LHCN-M2 (cell line): ENCODE data around the gene STAB1. TPM values are rescaled to one million over a fixed set of nuclear protein-coding genes. Genes with fewer than 3 reads are reported as not detected.
A peak's percentile ranks its signal among the peaks of the same experiment; 100 is the strongest.

ENCODE experiments used
- DNase-seq: peaks from one replicate; pipeline ENCODE4 v3.0.0-alpha.2; 2012; ENCODE audit warnings: low read depth
- total RNA-seq: library from RNA; depleted of rRNA; stranded (reverse); fragments of >200 nt; gene quantifications from 2 replicates; pipeline ENCODE4 v1.2.3, GENCODE V29; 2014

The STAB1 gene
- total RNA-seq, 1 experiment from 2014 or later = under 0.01 TPM

DNA sequence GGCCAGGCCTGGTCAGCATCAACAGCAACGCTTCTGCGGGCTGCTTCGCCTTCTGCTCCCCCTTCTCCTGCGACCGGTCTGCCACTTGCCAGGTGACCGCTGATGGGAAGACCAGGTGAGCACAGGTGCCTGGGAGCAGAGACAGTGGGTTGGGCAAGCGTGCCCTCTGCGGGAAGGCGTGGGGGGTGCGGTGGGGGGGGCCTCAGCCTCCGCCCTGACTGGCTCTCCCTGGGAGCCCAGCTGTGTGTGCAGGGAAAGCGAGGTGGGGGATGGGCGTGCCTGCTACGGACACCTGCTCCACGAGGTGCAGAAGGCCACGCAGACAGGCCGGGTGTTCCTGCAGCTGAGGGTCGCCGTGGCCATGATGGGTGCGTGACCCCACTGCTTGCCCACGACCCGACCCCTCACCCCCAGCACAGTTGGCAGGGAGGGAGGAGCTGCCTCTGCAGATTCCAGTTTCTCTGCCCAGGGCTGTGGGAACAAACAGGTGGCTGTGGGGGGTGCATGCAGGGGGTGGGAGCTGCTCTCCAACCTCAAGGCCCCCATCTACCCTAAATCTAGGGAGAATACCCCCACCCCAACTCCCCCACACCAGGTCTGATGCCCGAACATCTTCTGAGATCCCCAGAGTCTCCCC lies 8.8 kb downstream of the STAB1 start:
- DNase-seq = no peak

GRCh38 chr3:52504977-52505376 lies 9.8 kb downstream of the STAB1 start:
- no peak for DNase-seq

DNA sequence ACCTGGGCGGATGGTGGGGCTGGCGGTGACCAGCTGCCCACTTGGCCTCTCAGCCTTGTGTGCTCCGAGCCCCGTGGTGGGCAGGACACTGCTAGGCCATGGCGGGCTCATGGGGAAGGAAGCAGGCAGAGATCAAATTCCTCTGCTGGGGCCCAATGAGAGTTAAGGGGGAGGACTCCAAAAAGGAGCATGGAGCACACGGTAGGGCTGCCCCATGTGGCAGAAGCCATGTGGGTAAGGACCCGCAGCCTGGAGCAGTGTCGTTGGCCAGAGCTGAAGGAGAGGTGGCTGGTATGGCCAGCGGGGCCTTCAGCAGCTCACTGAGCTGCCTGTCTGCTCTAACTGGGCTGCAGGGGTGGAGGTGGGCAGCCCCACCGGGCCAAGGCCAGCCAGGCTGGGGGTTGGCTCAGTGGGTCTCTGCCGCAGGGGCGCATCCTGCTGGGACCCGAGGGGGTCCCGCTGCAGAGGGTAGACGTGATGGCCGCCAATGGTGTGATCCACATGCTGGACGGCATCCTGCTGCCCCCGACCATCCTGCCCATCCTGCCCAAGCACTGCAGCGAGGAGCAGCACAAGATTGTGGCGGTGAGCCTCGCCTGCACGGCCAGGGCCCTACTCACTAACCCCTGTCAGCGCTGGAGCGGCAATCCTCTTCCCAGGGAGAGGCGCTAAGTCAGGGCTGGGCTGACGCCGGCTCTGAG lies 11.3 kb downstream of the STAB1 start:
- no peak for DNase-seq

GRCh38 chr3:52507359-52507758 lies 12.2 kb downstream of the STAB1 start:
- DNase-seq = peak; percentile 93

GRCh38 chr3:52509753-52510328 lies 14.7 kb downstream of the STAB1 start:
- no peak for DNase-seq

- no peak for DNase-seq
Measured at GRCh38 chr3:52511509-52511908, 16.4 kb downstream of the STAB1 start.

- no peak for DNase-seq
Measured at GRCh38 chr3:52512105-52512504, 17.0 kb downstream of the STAB1 start.

DNA sequence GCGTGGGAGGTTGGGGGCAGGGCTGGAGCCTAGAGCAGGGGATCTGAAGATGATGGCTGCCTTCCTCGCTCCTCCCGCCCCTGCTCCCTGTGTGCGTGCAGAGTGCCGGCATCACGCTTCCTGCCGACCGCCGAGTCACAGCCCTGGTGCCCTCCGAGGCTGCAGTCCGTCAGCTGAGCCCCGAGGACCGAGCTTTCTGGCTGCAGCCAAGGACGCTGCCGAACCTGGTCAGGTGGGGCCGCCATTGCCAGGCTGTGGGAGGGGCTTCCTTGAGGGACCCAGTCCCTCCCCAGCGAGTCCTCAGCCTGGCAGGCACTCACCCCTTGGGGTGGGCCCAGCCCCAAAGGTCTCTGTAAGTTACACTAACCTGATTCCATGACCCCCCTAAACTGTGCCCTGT lies 17.6 kb downstream of the STAB1 start:
- no peak for DNase-seq

DNA sequence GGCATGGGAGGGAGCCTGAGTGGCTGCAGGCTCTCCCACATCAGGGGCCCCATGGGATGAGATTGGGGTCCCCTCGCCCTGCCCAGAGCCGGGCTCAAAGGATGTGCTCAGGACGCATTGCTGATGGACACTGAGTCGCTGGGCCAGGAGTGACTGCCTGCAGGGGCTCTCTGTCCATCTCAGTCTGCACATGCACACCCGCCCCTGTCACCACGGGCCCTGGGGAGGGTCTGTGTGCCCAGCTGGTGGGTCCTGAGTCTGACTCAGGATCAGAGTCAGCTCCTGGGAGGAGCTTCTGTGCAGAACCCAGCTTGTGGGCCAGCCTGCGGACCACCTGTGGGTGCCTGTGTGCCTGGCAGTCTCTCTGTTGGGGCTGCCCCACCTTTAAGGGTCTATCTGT lies 18.1 kb downstream of the STAB1 start:
- DNase-seq = no peak

DNA sequence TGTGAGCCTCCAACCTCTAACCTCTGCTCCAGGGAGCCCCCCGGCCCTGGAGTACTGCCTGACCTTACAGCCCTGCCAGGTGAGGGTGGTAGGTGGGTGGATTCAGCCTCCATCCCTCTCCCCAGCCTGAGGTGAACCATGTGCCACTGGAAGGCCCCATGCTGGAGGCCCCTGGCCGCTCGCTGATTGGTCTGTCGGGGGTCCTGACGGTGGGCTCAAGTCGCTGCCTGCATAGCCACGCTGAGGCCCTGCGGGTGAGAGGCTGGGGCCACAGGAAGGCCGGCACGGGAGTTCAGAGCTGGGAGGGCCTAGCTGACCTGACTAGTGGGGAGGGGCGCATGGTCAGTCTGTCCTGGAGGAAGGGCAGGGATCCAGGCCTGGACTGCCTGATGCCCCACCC lies 19.4 kb downstream of the STAB1 start:
- no peak for DNase-seq

GRCh38 chr3:52515192-52515591 lies 20.1 kb downstream of the STAB1 start:
- no peak for DNase-seq

GRCh38 chr3:52516509-52517195 lies 21.5 kb downstream of the STAB1 start:
- no peak for DNase-seq

- no peak for DNase-seq
Measured at GRCh38 chr3:52517796-52518722, 22.9 kb downstream of the STAB1 start.

- DNase-seq = no peak
Measured at GRCh38 chr3:52518723-52519444, 23.7 kb downstream of the STAB1 start.

GRCh38 chr3:52519445-52520140 lies 24.5 kb downstream of the STAB1 start:
- no peak for DNase-seq

DNA sequence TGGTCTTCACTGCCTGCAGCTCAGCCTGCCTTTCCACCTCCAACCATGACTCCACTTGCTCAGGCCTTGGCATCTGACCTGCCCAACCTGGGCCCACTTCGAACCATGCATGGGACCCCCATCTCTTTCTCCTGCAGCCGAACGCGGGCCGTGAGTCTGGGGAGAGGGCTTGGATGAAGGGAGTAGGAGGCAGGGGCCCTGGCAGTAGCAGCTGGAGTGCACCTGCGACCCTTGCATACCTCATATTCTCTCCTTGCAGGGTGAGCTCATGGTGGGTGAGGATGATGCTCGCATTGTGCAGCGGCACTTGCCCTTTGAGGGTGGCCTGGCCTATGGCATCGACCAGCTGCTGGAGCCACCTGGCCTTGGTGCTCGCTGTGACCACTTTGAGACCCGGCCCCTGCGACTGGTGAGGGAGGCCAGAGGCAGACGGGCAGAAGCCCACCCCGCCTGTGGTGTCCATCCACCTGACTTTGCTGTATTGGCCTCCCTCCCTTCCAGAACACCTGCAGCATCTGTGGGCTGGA lies 25.1 kb downstream of the STAB1 start:
- no peak for DNase-seq

- DNase-seq = no peak
Measured at GRCh38 chr3:52520716-52521487, 25.8 kb downstream of the STAB1 start.

DNA sequence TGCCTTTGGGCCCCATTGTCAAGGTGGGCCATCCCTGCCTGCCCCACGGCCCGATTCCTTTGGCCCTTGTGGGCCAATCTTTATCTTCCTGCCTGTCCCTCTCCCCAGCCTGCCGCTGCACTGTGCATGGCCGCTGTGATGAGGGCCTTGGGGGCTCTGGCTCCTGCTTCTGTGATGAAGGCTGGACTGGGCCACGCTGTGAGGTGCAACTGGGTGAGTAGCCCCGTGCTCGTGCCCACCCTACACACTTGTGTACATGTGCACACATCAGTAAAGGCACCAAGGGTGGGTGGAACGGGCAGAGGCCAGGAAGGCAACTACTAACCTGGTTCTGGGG lies 26.3 kb downstream of the STAB1 start:
- no peak for DNase-seq
